Measurements from ENCODE around the gene CELF2.

DNA sequence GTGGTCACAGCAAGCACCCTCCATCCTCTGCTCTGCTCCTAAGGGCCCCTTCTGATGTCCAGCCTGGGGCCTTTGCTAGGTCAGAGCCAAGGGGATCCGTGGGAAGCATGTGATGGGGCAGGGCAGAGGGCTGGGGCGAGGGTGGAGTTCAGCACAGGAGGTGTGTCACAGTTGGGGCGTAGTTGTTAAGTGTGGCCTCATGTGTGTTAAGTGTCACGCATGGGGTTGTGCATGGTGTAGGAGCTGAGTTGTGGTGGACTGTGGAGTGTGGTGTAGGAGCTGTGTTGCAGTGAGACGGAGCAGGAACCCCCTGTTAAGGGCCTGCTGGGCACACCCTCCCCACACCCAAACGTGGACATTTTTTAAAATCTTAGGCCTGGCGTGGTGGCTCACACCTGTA lies 345.8 kb downstream of the CELF2 start:
- TF ChIP-seq, protein P1, sequence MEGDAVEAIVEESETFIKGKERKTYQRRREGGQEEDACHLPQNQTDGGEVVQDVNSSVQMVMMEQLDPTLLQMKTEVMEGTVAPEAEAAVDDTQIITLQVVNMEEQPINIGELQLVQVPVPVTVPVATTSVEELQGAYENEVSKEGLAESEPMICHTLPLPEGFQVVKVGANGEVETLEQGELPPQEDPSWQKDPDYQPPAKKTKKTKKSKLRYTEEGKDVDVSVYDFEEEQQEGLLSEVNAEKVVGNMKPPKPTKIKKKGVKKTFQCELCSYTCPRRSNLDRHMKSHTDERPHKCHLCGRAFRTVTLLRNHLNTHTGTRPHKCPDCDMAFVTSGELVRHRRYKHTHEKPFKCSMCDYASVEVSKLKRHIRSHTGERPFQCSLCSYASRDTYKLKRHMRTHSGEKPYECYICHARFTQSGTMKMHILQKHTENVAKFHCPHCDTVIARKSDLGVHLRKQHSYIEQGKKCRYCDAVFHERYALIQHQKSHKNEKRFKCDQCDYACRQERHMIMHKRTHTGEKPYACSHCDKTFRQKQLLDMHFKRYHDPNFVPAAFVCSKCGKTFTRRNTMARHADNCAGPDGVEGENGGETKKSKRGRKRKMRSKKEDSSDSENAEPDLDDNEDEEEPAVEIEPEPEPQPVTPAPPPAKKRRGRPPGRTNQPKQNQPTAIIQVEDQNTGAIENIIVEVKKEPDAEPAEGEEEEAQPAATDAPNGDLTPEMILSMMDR (IDR thresholded peaks at IDR 0.05): no peak
- no peak for TF ChIP-seq EZH2 (IDR thresholded peaks at IDR 0.05)
